SK-N-SH (cell line): Measurements from ENCODE around the gene USP40.

ENCODE experiments used
- CTCF ChIP-seq: fragments of 200-600 bp; sonication (generic); IDR thresholded peaks from 2 replicates; pipeline ENCODE4 v1.6.1; 2017; ENCODE audit warnings: antibody characterized with exemption, mild to moderate bottlenecking, moderate library complexity
- EP300 ChIP-seq, 2 experiments: IDR thresholded peaks; 2 replicates each; pipeline versions ENCODE4 v1.4.0 to v1.6.1; 2012; ENCODE audit warnings: borderline replicate concordance in 1 of 2, low read depth in 1 of 2, low read length in 1 of 2
- JUND ChIP-seq: IDR thresholded peaks from 2 replicates; pipeline ENCODE4 v1.4.0; 2012
- POLR2AphosphoS5 ChIP-seq: IDR thresholded peaks from 2 replicates; pipeline ENCODE4 v1.6.1; 2012; ENCODE audit warnings: low read depth, low read length
- RFX5 ChIP-seq: IDR thresholded peaks from 2 replicates; pipeline ENCODE4 v1.6.1; 2012; ENCODE audit warnings: mild to moderate bottlenecking, improper control_type of control experiment, low read length
- SIN3A ChIP-seq: IDR thresholded peaks from 2 replicates; pipeline ENCODE4 v1.6.1; 2012; ENCODE audit warnings: low read depth, mild to moderate bottlenecking, low read length, moderate library complexity, borderline replicate concordance
- SMC3 ChIP-seq: IDR thresholded peaks from 2 replicates; pipeline ENCODE4 v1.6.1; 2012; ENCODE audit warnings: low read depth, low read length, improper control_type of control experiment
- USF2 ChIP-seq: fragments of 150-350 bp; IDR thresholded peaks from 2 replicates; pipeline ENCODE4 v1.6.1; 2017; ENCODE audit warnings: antibody characterized with exemption, low read length, low read depth, borderline replicate concordance
- TF ChIP-seq, protein P1 (sequence below): IDR thresholded peaks from 2 replicates; pipeline ENCODE4 v1.4.0; 2012; ENCODE audit warnings: low read depth
- TF ChIP-seq, protein P2 (sequence below): IDR thresholded peaks from 2 replicates; pipeline ENCODE4; 2012
- TF ChIP-seq, protein P3 (sequence below): IDR thresholded peaks from 2 replicates; pipeline ENCODE4 v1.4.0; 2012; ENCODE audit warnings: low read depth, borderline replicate concordance

- no peak for TF ChIP-seq CTCF
- TF ChIP-seq RFX5, result no peak
- TF ChIP-seq, protein P1, sequence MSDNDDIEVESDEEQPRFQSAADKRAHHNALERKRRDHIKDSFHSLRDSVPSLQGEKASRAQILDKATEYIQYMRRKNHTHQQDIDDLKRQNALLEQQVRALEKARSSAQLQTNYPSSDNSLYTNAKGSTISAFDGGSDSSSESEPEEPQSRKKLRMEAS, result no peak
- no peak for TF ChIP-seq SMC3
- TF ChIP-seq EP300 (IDR thresholded peaks at IDR 0.05; ENCODE audit: borderline replicate concordance in 1 of 2, low read depth in 1 of 2, low read length in 1 of 2), result no peak
- no peak for TF ChIP-seq SIN3A
- TF ChIP-seq JUND, result no peak
- TF ChIP-seq, protein P2, sequence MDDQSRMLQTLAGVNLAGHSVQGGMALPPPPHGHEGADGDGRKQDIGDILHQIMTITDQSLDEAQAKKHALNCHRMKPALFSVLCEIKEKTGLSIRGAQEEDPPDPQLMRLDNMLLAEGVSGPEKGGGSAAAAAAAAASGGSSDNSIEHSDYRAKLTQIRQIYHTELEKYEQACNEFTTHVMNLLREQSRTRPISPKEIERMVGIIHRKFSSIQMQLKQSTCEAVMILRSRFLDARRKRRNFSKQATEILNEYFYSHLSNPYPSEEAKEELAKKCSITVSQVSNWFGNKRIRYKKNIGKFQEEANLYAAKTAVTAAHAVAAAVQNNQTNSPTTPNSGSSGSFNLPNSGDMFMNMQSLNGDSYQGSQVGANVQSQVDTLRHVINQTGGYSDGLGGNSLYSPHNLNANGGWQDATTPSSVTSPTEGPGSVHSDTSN, result no peak
- no peak for TF ChIP-seq POLR2AphosphoS5
- TF ChIP-seq, protein P3, sequence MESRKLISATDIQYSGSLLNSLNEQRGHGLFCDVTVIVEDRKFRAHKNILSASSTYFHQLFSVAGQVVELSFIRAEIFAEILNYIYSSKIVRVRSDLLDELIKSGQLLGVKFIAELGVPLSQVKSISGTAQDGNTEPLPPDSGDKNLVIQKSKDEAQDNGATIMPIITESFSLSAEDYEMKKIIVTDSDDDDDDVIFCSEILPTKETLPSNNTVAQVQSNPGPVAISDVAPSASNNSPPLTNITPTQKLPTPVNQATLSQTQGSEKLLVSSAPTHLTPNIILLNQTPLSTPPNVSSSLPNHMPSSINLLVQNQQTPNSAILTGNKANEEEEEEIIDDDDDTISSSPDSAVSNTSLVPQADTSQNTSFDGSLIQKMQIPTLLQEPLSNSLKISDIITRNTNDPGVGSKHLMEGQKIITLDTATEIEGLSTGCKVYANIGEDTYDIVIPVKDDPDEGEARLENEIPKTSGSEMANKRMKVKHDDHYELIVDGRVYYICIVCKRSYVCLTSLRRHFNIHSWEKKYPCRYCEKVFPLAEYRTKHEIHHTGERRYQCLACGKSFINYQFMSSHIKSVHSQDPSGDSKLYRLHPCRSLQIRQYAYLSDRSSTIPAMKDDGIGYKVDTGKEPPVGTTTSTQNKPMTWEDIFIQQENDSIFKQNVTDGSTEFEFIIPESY, result no peak
- no peak for TF ChIP-seq USF2
Measured at GRCh38 chr2:233503947-233504637, 62.5 kb downstream of the USP40 start.
